ENCODE measurements around the gene THAP3. TPM values are rescaled to one million over a fixed set of nuclear protein-coding genes. Genes with fewer than 3 reads are reported as not detected.
A peak's percentile ranks its signal among the peaks of the same experiment; 100 is the strongest.

Gene THAP3
- total and polyA plus RNA-seq, 2 donors (not counting 1 experiment from before 2014, with no cell fraction given), result 20.2 to 30.4 TPM

DNA sequence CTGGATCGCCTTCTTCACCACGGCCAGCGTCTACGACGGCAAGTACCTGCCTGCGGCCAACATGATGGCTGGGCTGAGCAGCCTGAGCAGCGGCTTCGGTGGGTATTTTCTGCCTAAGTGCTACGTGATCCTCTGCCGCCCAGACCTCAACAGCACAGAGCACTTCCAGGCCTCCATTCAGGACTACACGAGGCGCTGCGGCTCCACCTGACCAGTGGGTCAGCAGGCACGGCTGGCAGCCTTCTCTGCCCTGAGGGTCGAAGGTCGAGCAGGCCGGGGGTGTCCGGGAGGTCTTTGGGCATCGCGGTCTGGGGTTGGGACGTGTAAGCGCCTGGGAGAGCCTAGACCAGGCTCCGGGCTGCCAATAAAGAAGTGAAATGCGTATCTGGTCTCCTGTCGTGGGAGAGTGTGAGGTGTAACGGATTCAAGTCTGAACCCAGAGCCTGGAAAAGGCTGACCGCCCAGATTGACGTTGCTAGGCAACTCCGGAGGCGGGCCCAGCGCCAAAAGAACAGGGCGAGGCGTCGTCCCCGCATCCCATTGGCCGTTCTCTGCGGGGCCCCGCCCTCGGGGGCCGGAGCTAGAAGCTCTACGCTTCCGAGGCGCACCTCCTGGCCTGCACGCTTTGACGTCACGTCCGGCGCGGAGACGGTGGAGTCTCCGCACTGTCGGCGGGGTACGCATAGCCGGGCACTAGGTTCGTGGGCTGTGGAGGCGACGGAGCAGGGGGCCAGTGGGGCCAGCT lies 45.1 kb upstream of the THAP3 start, which contains the start of gene ZBTB48:
TSS of gene ZBTB48 (plus strand) at position 621 of the 745 bp plus-strand sequence. CDS start 616 bp downstream, outside the sequence.
- Histone ChIP-seq H3K4me3 (ENCODE audit: control extremely low read depth in 1 of 5, extremely low read depth in 1 of 5, insufficient read depth in 1 of 5, low read depth in 2 of 5, low read length in 4 of 5) (peak within 1 kb of the TSS; percentile 30 to 91 (median 88)), H3K9ac (ENCODE audit: low read length) (peak within 1 kb of the TSS; percentile 89), H3K36me3 (replicated peaks in 1 of 2; ENCODE audit: control extremely low read depth in 1 of 2, control insufficient read depth in 1 of 2, extremely low read depth in 1 of 2, insufficient read depth in 2 of 2, low read length in 1 of 2) (peaks cover 0 to 2% of the 10 kb centered on the region in 2 experiments), H3K27ac (ENCODE audit: low read length in 2 of 2) (peak within 1 kb of the TSS; percentile 87 to 91), H3K79me2 (ENCODE audit: control insufficient read depth, insufficient read depth, low read length) (peaks cover 34% of the 10 kb centered on the region), H3K27me3 (replicated peaks in 1 of 4; ENCODE audit: control extremely low read depth in 1 of 4, control insufficient read depth in 3 of 4, insufficient read depth in 4 of 4, low read length in 3 of 4) (no peaks in the 10 kb centered on the region), H3K4me1 (ENCODE audit: control insufficient read depth in 2 of 2, insufficient read depth in 2 of 2, low read length in 2 of 2) (peaks cover 20 to 32% of the 10 kb centered on the region in 2 donors), H4K20me1 (ENCODE audit: control insufficient read depth, insufficient read depth, low read length, poor library complexity, severe bottlenecking) (peaks cover 14% of the 10 kb centered on the region), H3K9me3 (ENCODE audit: control extremely low read depth in 1 of 3, control insufficient read depth in 2 of 3, insufficient read depth in 1 of 3, low read length in 2 of 3) (no peaks in the 10 kb centered on the region), H2AFZ (ENCODE audit: insufficient read depth, low read depth, low read length, poor library complexity, severe bottlenecking) (peak within 1 kb of the TSS; percentile 84), H3K4me2 (replicated peaks; ENCODE audit: low read depth, low read length, poor library complexity, severe bottlenecking) (peak within 1 kb of the TSS; percentile 88)
- no peaks in the 10 kb centered on the region for H3K27me3 Mint-ChIP-seq
- peaks cover 34% of the 10 kb centered on the region for H3K4me1 Mint-ChIP-seq
- POLR2A ChIA-PET, result interaction anchor here (0.6 to 3.4 kb wide), 7 partner anchors 18 to 34 kb away, joined by 3 to 21 read pairs (median 6); partner anchors contain the start of genes KLHL21, NOL9, PHF13 and TAS1R1
- DNase-seq, result peak; percentile 97
- peak; percentile 97 for ATAC-seq (ENCODE audit: low read depth)
- peak within 1 kb of the TSS; percentile 98 for H3K4me3 Mint-ChIP-seq
- H3K27ac Mint-ChIP-seq, result peak within 1 kb of the TSS; percentile 98
- intact Hi-C loops (cut with micrococcal nuclease), result loop anchor here (1.0 kb wide), 4 partner anchors 22 to 46 kb away; partner anchors contain the start of genes NOL9 and PHF13
- CTCF ChIA-PET, result interaction anchor here (0.5 to 1.5 kb wide), 4 partner anchors 22 to 67 kb away, joined by 3 to 9 read pairs (median 4); partner anchors contain the start of genes NOL9 and TAS1R1
- 22% methylated on average over 58 of the region's 58 CpGs for WGBS (ENCODE audit: insufficient coverage)
- H3K9me3 Mint-ChIP-seq (ENCODE audit: insufficient read depth), result no peaks in the 10 kb centered on the region
- TF ChIP-seq, protein P1, sequence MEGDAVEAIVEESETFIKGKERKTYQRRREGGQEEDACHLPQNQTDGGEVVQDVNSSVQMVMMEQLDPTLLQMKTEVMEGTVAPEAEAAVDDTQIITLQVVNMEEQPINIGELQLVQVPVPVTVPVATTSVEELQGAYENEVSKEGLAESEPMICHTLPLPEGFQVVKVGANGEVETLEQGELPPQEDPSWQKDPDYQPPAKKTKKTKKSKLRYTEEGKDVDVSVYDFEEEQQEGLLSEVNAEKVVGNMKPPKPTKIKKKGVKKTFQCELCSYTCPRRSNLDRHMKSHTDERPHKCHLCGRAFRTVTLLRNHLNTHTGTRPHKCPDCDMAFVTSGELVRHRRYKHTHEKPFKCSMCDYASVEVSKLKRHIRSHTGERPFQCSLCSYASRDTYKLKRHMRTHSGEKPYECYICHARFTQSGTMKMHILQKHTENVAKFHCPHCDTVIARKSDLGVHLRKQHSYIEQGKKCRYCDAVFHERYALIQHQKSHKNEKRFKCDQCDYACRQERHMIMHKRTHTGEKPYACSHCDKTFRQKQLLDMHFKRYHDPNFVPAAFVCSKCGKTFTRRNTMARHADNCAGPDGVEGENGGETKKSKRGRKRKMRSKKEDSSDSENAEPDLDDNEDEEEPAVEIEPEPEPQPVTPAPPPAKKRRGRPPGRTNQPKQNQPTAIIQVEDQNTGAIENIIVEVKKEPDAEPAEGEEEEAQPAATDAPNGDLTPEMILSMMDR (IDR thresholded peaks at IDR 0.05), result no peak
- no peak for TF ChIP-seq EZH2 (IDR thresholded peaks at IDR 0.05; ENCODE audit: borderline replicate concordance, insufficient read depth, low read depth, low read length, poor library complexity, severe bottlenecking)
